HG02885 (cell line): ENCODE data around the gene IFRD1.
A peak's percentile ranks its signal among the peaks of the same experiment; 100 is the strongest.
"Not testable (repeated sequence)": the region's sequence is repeated elsewhere in the genome, so short reads cannot be mapped to it uniquely, and the experiment has no call there.

Experiments used
- ATAC-seq: cut with Tn5 transposase; IDR thresholded peaks from one replicate; pipeline ENCODE4 v1.9.1; 2021; ENCODE audit warnings: mild to moderate bottlenecking; ENCODE audit not compliant: unreplicated experiment, poor library complexity

IFRD1 gene

DNA sequence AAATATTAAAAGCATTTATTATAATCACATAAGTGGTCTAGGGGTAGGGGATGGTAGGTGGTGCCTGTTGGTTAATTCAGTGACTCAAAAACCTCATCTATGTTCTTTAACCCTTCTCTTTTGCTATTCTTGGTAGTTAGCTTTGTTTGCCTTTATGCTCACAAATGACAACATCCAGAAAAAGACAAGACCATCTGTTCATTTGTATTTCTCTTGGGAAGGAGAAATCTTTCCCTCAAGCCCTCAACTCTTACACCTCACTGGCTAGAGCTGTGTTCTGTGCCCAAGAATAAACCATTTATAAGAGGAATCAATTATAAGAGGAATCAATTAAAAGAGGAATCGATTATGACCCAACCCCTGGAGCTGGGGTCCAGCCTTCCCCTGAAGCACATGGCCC lies 10.8 kb upstream of the IFRD1 start:
- no peak for ATAC-seq

DNA sequence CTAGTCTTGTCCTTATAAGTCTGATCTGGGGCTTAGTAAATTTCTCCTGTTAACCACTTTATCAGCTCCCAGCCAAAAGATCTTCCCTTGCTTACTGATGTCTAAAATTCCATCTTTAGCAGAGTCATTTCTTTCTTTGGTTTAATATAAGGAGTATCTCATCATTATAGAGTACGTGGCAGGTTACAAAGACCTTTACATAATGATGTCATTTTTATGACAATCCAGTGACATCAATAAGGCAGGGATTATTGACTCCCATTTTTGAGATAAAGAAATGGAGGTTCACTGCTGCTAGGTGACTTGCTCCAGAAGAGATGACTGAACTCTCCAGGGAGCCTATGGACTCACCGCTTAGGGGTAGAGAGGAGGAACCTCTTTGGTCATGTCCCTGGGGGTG lies 8.1 kb upstream of the IFRD1 start:
- no peak for ATAC-seq

DNA sequence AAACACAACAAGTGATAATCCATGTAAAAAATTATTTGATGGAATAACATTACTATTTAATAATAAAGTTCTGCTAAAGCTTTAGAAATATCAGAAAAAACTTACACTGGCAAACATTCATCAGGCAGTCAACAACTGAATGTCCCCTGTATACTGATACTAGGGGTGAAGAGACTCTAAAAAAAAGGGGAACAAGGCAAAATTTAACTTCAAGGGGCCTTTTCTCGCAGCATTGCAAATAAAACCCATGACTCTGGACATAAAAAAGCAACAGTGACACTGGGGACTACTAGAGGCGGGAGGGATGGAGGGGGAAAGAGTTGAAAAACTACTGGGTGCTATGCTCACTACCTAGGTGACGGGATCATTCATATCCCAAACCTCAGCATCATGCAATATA lies 5.8 kb upstream of the IFRD1 start:
- ATAC-seq = no peak

DNA sequence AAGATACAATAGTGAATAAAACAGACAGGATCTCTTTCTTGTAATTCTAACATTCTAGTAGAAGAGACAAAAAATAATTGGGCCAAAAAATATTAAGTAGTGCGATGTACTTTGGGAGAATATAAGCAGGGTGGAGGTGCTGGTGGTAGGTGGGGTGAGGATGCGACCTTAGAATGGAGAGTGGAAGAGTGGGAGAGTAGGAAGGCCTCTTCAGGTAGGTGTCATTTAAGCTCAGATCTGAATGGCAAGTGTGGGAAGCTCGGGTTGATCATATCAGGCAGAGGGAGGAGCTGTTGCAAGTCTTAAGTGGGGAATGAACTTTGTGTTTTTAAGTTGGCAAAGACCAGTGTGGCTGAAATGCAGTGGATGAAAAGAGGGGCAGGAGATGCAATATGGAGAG lies 3.8 kb upstream of the IFRD1 start:
- ATAC-seq = no peak

- no peak for ATAC-seq
Measured at GRCh38 chr7:112447406-112447805, 2.9 kb upstream of the IFRD1 start.

DNA sequence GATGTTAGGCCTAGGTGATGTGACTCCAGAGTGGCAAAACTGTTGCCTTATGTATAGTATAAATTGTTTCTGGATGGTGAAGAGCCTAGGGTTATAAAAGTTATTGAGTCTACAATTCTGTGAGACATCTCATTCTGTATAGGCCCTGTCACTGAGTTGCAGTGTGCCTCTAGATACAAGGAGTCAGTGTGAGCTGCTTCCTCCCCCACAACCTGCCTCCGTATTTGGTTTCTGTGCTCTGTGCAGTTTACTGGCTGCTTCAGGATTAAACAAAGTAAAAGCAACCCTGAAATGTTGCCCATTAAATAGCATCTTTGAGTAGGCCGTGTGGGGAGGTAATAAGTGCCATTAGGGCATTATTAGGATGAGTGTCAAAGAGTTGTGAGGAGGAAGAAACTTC lies 1.9 kb upstream of the IFRD1 start:
- no peak for ATAC-seq

DNA sequence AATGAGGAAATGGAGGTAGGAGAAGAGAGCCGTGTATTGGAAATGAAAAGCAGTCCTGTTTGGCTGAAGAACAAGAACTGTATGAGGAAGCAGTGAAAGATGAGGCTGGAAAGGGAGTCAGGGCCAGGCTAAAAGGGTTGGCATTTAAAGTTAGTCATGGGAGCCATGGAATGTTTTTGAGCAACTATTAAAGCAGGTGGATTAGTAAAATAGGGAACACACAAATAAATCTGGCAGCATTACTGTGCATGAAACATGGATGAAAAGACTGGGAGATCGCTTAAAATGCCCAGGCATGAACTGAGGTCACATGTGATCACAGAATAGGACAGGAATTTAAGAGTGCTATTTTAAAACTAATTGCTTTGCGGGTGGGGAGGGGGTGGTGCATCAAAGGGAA lies 1.4 kb upstream of the IFRD1 start:
- no peak for ATAC-seq

- ATAC-seq = no peak
Measured at GRCh38 chr7:112449353-112449752, 907 bp upstream of the IFRD1 start.

DNA sequence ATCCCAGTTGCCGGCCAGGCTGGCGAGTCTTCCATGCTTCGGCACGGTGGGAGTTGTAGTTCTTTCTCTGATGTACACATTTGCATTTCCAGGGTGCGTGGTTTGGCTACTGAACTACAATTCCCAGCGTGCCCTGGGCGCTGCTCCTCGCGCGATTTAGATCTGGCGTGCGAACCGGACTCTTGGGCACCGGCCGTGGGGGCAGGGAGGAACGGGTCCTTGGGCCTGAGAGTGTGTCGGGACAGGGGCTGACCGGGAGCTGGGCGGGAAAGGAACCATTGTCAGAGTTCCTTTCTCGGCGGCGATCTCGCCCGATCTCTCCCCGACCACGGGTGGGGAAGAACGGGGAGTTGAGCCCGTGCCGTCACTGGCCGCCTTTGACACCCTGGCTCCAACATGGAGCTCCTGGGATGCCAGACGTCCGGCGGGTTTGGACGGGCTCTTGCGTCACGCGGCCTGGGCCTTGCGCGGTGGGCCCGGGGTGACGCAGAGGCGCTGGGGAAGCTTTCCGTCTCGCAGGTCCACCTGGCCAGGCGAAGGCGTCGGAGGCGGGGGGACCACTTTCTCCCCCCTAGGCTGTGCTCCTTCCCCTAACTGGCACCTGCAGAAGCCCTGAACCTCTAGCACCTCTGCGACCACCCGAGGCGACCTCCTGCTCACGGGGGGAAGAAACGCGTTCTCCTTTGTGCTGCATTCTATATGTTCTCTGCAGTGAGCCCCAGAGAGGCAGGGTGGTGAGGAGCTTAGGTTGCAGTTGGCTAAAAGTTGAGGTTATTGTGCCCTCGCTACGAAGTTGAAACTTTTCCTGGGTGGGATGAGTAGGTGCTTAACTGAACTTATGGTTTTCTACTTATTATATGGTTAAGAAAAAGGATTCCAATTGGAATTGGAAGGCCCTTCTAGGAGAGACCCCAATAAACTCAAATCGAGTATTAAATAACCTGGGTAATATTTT lies 824 bp downstream of the IFRD1 start:
- ATAC-seq = peak; percentile 81

- ATAC-seq = no peak
Measured at GRCh38 chr7:112452102-112452888, 2.0 kb downstream of the IFRD1 start.

DNA sequence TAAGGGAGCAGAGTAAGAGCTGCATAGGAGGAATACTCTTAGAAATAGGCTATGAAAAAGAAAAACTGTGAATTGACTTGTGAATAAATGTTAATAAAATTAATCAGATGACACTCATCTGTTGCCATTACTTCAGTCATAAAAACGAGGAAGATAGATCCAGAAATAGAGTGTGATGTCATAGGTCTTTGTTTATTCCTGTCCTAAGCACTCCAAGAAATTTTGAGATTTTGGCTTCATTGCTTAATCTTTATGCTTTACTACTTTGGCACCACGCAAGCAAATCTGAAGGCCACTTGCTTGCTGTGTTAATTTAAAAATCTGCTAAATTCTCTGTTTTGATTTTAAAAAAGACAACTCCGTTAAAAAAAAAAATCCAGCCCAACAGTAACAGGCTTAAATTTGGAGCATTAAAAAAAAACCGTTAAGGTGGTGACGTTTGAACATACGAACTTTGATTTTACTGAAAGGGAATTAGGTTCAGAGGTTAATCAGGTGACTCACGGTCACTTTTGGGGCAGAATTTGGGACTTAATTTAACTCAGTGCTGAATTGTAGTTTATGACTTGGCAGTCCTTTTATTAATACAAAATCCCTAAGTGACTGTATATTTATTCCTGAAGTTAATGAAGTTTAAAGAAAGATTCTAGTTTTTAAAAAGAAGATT lies 3.4 kb downstream of the IFRD1 start:
- ATAC-seq = no peak

GRCh38 chr7:112454191-112454590 lies 3.9 kb downstream of the IFRD1 start:
- ATAC-seq = not testable (repeated sequence)

DNA sequence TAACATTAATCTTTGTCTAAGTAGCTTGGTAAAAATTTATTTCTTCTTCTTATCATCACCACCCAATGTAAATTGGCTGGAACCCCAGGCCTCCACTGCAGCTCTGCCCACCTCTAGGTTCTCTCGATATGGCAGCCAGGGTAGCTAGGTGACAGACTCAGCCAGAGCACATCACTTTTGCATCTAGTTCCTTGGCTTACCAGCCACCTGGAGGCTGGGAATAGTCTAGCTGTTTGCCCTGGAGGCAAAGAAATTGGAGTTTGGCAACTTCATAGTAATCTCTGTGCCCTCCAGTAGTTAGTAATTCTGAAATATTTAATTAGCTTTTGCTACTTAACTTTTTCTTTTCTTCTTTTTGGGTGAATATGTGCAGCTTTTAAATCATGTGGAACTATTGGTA lies 9.4 kb downstream of the IFRD1 start:
- no peak for ATAC-seq

GRCh38 chr7:112462236-112462635 lies 12.0 kb downstream of the IFRD1 start:
- ATAC-seq = no peak

GRCh38 chr7:112467867-112468266 lies 17.6 kb downstream of the IFRD1 start:
- no peak for ATAC-seq

DNA sequence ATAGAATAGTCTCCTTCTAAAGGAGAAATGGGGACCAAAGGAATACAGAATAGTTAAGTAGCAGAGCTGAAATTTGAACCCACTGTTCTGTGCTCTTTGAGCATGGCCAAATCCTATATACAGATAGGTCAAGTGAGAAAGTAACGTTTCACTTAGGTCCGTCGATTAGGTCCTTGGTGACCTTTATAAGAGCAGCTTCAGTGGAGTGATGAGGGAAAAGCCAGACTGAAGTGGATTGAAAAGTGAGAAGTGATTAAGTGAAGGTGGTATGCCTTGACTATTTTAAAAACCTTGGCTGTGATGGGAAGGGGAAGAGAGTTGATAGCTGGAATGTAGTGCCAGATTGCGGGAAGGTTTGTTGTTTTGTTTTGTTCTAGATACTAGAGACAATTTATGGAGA lies 19.9 kb downstream of the IFRD1 start:
- ATAC-seq = no peak

DNA sequence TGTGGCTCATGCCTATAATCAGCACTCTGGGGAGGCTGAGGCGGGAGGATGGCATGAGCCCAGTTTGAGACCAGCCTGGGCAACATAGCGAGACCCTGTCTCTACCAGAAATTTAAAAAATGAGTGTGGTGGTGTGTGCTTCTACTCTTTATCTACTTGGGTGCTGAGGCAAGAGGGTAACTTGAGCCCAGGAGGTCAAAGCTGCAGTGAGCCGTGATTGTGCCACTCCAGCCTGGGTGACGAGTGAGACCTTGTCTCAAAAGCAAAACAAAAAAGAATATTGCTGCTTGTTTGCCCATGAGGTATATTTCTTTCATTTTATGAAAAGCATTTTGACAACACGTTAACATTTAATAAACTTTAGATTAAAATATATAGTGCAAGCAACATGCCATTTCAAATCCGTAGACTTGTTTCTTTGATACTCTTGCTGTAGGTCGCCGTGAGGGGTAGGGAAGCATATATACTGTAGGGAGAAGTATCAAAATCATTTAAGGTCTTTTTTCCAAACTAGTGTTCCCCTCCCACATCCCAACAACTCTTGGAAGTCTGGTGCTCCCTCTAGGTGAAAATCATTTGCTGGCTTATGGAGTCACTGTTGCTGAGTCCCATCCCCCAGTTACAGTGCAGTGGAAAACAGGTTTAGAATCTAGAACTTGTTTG lies 26.3 kb downstream of the IFRD1 start:
- ATAC-seq = no peak

GRCh38 chr7:112481121-112481736 lies 31.0 kb downstream of the IFRD1 start:
- ATAC-seq = no peak

DNA sequence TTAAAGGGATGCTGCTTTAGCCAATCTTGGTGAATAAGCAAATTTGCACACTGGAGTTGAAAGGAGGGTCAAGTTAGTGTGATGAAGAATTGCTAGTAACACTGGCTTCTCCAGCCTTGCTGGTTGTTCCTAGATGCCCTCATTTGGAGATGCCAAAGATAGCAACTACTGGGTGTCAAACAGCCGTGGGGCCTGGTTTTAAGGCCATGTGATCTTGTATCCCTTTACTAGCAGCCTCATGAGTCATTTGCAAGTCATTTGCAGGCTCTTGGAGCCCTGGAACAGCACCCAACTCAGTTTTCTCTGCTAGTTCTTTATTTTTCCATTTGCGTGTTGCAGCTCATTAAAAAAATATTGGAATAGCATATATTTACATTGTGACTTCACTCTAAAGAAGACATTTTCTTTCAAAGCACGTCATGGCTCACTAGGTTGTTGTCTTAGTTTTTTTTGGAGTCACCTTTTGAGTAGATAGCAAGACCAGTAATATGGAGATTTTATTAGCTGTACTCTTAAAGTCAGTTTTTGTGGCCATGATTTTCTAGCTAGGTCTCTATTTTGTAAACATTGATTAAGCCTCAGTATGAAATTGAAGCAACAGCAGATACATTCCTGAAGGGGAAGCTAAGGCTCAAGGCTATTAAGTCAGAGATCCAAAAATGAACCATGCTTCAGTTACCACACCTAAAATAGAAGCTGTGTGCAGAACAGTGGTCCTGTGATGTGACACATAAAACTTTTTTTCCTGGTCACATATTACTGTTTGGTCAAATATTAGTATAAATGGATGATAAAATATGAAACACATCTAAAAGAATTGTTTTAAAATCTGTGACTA lies 31.8 kb downstream of the IFRD1 start:
- ATAC-seq = no peak
